ENCODE results near the gene COL25A1.

DNA sequence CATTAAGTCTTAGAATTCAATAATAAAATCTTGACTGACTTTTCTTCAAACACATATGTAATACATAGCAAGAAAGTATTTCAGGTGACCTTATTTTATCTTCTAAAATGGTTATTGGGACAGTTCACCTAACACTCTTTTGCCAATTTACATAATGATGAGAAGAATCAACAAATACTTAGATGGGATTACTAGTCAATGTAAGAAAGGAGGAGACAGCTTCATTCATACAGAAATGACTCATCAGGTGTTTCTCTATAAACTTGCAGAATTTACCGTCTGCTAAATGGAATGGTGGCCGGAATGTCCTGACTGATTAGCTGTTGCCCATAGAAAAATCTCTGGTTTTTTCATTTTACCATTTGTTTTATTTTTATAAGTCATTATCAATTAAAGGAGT is 424.6 kb downstream of the COL25A1 start:
- TF ChIP-seq, protein P1, sequence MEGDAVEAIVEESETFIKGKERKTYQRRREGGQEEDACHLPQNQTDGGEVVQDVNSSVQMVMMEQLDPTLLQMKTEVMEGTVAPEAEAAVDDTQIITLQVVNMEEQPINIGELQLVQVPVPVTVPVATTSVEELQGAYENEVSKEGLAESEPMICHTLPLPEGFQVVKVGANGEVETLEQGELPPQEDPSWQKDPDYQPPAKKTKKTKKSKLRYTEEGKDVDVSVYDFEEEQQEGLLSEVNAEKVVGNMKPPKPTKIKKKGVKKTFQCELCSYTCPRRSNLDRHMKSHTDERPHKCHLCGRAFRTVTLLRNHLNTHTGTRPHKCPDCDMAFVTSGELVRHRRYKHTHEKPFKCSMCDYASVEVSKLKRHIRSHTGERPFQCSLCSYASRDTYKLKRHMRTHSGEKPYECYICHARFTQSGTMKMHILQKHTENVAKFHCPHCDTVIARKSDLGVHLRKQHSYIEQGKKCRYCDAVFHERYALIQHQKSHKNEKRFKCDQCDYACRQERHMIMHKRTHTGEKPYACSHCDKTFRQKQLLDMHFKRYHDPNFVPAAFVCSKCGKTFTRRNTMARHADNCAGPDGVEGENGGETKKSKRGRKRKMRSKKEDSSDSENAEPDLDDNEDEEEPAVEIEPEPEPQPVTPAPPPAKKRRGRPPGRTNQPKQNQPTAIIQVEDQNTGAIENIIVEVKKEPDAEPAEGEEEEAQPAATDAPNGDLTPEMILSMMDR (IDR thresholded peaks at IDR 0.05) = no peak
- no peak for TF ChIP-seq EP300 (IDR thresholded peaks at IDR 0.05; ENCODE audit: low read depth)
- no peak for TF ChIP-seq POLR2A (IDR thresholded peaks at IDR 0.05)
